Immature natural killer cell (primary cell): ENCODE data around the gene FAM120A. TPM values are rescaled to one million over a fixed set of nuclear protein-coding genes. Genes with fewer than 3 reads are reported as not detected.
A peak's percentile ranks its signal among the peaks of the same experiment; 100 is the strongest.

Experiments used
- DNase-seq, 3 donors: peaks; one replicate each; pipeline ENCODE4 v3.0.0; 2022; ENCODE audit warnings: mixed read lengths in 1 of 3
- H3K27ac Mint-ChIP-seq, 6 donors: one replicate each; pipeline ENCODE4 v1.8.0; 2020; ENCODE audit warnings: mixed read lengths in 6 of 6, mild to moderate bottlenecking in 5 of 6, inconsistent platforms in 4 of 6, moderate library complexity in 3 of 6
- H3K27me3 Mint-ChIP-seq, 3 donors: one replicate each; pipeline ENCODE4 v1.8.0; 2020 to 2021; ENCODE audit warnings: low read depth in 3 of 3, mild to moderate bottlenecking in 3 of 3, mixed read lengths in 3 of 3, moderate library complexity in 3 of 3, inconsistent platforms in 1 of 3
- H3K36me3 Mint-ChIP-seq, 3 donors: one replicate each; pipeline ENCODE4 v1.8.0; 2020; ENCODE audit warnings: mixed read lengths in 3 of 3, inconsistent platforms in 2 of 3, mild to moderate bottlenecking in 2 of 3
- H3K4me1 Mint-ChIP-seq, 2 donors: one replicate each; pipeline ENCODE4 v1.8.0; 2020; ENCODE audit warnings: inconsistent platforms in 2 of 2, mild to moderate bottlenecking in 2 of 2, mixed read lengths in 2 of 2, moderate library complexity in 1 of 2
- H3K4me3 Mint-ChIP-seq, 5 donors: one replicate each; pipeline ENCODE4 v1.8.0; 2020; ENCODE audit warnings: mild to moderate bottlenecking in 5 of 5, mixed read lengths in 5 of 5, inconsistent platforms in 3 of 5, moderate library complexity in 3 of 5
- H3K9me3 Mint-ChIP-seq, 6 donors: one replicate each; pipeline ENCODE4 v1.8.0; 2020; ENCODE audit warnings: mild to moderate bottlenecking in 6 of 6, mixed read lengths in 6 of 6, inconsistent platforms in 4 of 6, moderate library complexity in 3 of 6
- polyA plus RNA-seq, 3 donors: library from polyadenylated mRNA; unstranded; fragments of 300-500 nt; fragmentation: Illumina TruSeq; gene quantifications; one replicate each; pipeline ENCODE4 v1.2.3, GENCODE V29; 2021

Gene FAM120A
- polyA plus RNA-seq, 3 donors from 2014 or later = 6.2 to 16.0 (median 6.9) TPM

GRCh38 chr9:93612796-93613154, 161.3 kb downstream of the FAM120A start:
- H3K9me3 Mint-ChIP-seq = peaks cover 9 to 24% (median 19%) of the 10 kb centered on the region in 6 donors
- H3K4me1 Mint-ChIP-seq = peaks cover 22 to 38% of the 10 kb centered on the region in 2 donors
- DNase-seq = no peak
- peak overlapping the region in 2 of 6 donors; percentile 10 to 33 for H3K27ac Mint-ChIP-seq
- H3K36me3 Mint-ChIP-seq = peaks cover 15 to 17% (median 16%) of the 10 kb centered on the region in 3 donors
- H3K27me3 Mint-ChIP-seq = no peaks in the 10 kb centered on the region
- H3K4me3 Mint-ChIP-seq = no peak overlapping the region

- H3K36me3 Mint-ChIP-seq = peaks cover 15% of the 10 kb centered on the region in 3 donors
- peak overlapping the region in 2 of 6 donors; percentile 10 to 33 for H3K27ac Mint-ChIP-seq
- no peak for DNase-seq
- H3K9me3 Mint-ChIP-seq = peaks cover 9 to 24% (median 19%) of the 10 kb centered on the region in 6 donors
- peaks cover 26 to 40% of the 10 kb centered on the region in 2 donors for H3K4me1 Mint-ChIP-seq
- H3K27me3 Mint-ChIP-seq = no peaks in the 10 kb centered on the region
- no peak overlapping the region for H3K4me3 Mint-ChIP-seq
Observed at GRCh38 chr9:93613174-93613573, 161.7 kb downstream of the FAM120A start.

DNA sequence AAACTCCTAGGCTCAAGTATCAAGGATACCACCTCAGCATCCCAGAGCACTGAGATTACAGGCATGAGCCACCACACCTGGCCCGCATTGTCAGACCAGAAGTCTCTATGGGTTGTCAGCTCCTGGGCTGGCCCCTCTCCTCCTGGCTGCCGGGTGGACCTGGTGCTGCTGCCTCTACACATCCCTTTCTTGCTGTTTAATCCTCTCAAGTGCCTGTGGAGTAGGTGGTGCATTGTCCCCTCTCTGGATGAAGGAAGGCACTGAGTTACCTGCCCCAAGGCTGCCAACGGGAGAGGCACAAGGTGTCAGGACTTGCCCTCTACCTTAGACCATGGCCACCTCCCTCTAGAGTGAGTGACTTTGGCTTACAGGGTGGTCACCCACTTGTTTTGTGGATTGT, 162.3 kb downstream of the FAM120A start:
- Mint-ChIP-seq H3K9me3 (peaks cover 8 to 23% (median 18%) of the 10 kb centered on the region in 6 donors), H3K27ac (no peak overlapping the region), H3K4me1 (peaks cover 28 to 46% of the 10 kb centered on the region in 2 donors), H3K36me3 (peaks cover 13 to 15% (median 15%) of the 10 kb centered on the region in 3 donors), H3K27me3 (no peaks in the 10 kb centered on the region), H3K4me3 (no peak overlapping the region)
- DNase-seq = no peak

DNA sequence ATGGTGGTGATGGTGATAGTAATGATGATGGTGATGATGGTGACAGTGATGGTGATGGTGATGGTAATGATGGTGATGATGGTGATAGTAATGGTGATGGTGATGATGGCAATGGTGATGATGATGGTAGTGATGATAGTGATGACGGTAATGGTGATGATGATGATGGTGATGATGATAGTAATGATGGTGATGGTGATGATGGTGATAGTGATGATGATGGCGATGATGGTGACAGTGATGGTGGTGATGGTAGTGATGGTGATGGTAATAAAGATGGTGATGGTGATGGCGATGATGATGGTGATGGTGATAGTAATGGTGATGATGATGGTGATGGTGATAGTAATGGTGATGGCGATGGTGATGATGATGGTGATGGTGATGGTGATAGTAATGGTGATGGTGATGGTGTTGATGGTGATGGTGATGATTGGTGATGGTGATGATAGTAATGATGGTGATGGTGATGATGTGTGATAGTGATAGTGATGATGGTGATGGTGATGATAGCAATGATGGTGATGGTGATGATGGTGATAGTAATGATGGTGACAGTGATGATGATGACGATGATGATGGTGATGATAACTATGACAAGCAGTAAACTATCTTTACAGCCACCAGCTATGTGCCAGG, 163.5 kb downstream of the FAM120A start:
- peaks cover 28 to 40% of the 10 kb centered on the region in 2 donors for H3K4me1 Mint-ChIP-seq
- H3K9me3 Mint-ChIP-seq = peaks cover 4 to 14% (median 9%) of the 10 kb centered on the region in 6 donors
- H3K4me3 Mint-ChIP-seq = no peak overlapping the region
- H3K27me3 Mint-ChIP-seq = no peaks in the 10 kb centered on the region
- H3K36me3 Mint-ChIP-seq = peaks cover 5 to 14% (median 9%) of the 10 kb centered on the region in 3 donors
- H3K27ac Mint-ChIP-seq = no peak overlapping the region
- no peak for DNase-seq

Other genes starting within 250 kb of the FAM120A start
- 100 to 1,000 TPM in 1 of 3 donors, 10 to 100 TPM in 2; 52.5 to 109 (median 67.4) TPM for gene FAM120AOS, start 1.9 kb downstream of the FAM120A start, polyA plus RNA-seq
- 1 to 10 TPM in 1 of 3 donors, under 1 TPM in 2; 0.58 to 2.1 (median 0.80) TPM for gene PHF2, start 124.9 kb downstream of the FAM120A start, polyA plus RNA-seq